ENCODE data around the gene LGALS4.
A peak's percentile ranks its signal among the peaks of the same experiment; 100 is the strongest.

The LGALS4 gene

DNA sequence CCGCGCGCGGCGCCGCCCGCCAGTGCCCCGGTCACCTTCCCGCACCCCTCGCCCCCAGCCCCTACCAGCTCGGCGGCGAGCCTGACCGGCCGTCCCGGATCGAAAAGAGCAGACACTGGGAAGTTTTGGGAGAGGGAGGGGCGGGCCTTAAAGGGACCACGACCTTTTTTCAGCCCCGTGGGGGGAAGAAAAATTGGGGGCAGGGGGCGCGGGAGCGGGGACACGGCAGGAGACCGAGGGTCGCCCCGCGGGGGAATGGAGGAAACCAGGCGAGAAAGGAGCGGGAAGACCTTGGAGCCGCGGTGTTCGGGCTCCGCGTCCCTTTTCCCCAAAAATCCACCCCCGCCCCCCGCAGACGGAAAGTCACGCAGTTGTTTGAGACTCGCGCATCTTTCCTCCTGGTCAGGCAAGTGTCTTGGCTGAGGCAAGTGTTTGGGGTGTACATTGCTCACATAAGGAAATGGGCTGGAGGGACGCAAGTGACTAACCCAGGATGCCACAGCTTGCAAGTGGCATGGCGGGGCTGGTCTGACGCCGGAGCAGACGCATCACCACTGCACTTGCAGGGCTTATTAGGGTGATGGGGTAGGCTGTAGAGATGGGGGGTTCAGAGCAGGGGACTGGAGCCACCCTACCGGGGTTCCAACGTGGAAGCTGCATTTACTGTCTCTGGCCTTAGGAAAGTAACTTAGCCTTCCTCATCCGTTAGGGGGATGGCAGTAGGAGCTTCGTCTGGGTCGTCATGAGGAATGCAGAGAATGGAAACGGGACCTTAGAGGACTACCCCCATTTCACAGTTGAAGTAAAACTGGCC lies 39.7 kb upstream of the LGALS4 start:
- peak; percentile 47 for DNase-seq (ENCODE audit: low spot score)
- POLR2A ChIA-PET (ENCODE audit: low non-redundant PET): interaction anchor here (0.7 to 1.0 kb wide), 2 partner anchors 13 to 21 kb away, joined by 3 read pairs; partner anchors contain the start of gene ECH1
- TF ChIP-seq, protein P1, sequence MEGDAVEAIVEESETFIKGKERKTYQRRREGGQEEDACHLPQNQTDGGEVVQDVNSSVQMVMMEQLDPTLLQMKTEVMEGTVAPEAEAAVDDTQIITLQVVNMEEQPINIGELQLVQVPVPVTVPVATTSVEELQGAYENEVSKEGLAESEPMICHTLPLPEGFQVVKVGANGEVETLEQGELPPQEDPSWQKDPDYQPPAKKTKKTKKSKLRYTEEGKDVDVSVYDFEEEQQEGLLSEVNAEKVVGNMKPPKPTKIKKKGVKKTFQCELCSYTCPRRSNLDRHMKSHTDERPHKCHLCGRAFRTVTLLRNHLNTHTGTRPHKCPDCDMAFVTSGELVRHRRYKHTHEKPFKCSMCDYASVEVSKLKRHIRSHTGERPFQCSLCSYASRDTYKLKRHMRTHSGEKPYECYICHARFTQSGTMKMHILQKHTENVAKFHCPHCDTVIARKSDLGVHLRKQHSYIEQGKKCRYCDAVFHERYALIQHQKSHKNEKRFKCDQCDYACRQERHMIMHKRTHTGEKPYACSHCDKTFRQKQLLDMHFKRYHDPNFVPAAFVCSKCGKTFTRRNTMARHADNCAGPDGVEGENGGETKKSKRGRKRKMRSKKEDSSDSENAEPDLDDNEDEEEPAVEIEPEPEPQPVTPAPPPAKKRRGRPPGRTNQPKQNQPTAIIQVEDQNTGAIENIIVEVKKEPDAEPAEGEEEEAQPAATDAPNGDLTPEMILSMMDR (conservative IDR thresholded peaks at IDR 0.05; ENCODE audit: low read depth): no peak
- CTCF ChIA-PET: interaction anchor here (1.3 kb wide), 1 partner anchor 35 kb away, joined by 6 read pairs; no protein-coding TSS in a partner anchor
- H3K27ac ChIP-seq: peak overlapping the region; percentile 99

DNA sequence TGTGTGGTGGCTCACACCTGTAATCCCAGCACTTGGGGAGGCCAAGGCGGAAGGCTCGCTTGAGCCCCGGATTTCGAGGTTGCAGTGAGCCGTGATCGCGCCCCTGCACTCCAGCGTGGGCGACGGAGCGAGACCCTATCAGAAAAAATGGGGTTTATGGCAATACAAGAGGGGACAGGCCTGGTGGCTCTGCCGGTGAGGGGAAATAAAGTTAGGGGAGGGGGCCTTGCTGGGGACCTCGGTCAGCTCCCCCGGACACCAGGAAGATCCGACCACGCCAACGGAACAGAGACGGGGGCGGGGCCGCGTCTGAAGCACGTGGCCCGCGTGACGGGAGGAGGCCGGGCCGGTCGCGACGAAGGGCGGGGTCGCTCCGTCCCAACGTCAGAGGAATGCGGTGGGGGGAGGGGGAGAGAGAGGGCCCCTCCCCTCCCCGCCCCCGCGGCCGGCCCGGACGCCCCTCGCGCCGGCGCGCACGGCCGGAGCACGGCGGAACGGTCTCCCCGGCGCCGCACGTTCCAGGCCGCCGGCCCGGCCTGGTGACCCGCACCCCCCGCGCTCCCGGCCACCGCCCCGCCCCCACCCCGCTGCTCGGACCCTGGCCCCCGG lies 39.0 kb upstream of the LGALS4 start:
- ChIA-PET CTCF (interaction anchor here (0.7 to 1.2 kb wide), 2 partner anchors 37 to 78 kb away, joined by 4 to 6 read pairs; partner anchors contain the start of genes MRPS12 and SARS2), POLR2A (ENCODE audit: low non-redundant PET) (interaction anchor here (1.0 to 1.3 kb wide), 2 partner anchors 20 to 79 kb away, joined by 3 read pairs; partner anchors contain the start of genes ECH1, MRPS12 and SARS2)
- H3K27ac ChIP-seq: peak overlapping the region; percentile 99
- TF ChIP-seq, protein P1 (conservative IDR thresholded peaks at IDR 0.05; ENCODE audit: low read depth): no peak
- peak; percentile 91 for DNase-seq (ENCODE audit: low spot score)

DNA sequence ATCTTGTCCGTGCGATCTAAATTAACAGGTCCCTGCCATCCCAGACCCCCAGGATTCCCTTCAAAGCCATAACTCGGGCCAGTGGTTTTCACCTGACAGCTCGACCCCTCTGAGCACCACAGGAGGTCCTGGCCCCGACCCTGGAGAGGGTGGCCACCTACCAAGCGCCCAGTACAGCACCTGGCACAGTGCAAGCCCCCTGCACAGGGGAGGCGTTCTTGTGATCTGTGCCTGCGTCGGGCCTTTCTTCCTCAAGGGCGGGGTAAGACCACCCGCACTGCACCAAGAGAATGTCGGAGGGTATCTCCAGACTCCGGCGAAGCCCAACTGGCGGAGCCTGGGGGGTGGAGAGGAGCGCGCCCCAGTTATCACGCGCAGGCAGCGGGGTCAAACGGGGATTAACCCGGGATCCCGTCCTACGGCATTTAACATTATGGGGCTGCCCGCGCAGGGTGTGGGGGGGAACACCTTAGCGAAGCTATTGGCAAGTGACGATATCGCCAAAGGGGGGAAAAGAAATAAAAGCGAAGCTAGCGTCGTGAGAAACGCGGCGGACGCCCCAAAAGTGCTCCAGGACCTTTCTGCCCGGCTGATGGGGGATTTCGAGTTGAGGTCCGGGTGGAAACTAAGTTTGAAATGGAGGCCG lies 38.4 kb upstream of the LGALS4 start:
- no peak for DNase-seq (ENCODE audit: low spot score)
- ChIA-PET CTCF (interaction anchor here (0.6 to 1.2 kb wide), 5 partner anchors 38 to 79 kb away, joined by 3 to 6 read pairs (median 4); partner anchors contain the start of genes MRPS12 and SARS2), POLR2A (ENCODE audit: low non-redundant PET) (interaction anchor here (1.0 to 1.3 kb wide), 2 partner anchors 20 to 80 kb away, joined by 3 read pairs; partner anchors contain the start of genes ECH1, MRPS12 and SARS2)
- TF ChIP-seq, protein P1 (conservative IDR thresholded peaks at IDR 0.05; ENCODE audit: low read depth): no peak
- peak overlapping the region; percentile 99 for H3K27ac ChIP-seq

DNA sequence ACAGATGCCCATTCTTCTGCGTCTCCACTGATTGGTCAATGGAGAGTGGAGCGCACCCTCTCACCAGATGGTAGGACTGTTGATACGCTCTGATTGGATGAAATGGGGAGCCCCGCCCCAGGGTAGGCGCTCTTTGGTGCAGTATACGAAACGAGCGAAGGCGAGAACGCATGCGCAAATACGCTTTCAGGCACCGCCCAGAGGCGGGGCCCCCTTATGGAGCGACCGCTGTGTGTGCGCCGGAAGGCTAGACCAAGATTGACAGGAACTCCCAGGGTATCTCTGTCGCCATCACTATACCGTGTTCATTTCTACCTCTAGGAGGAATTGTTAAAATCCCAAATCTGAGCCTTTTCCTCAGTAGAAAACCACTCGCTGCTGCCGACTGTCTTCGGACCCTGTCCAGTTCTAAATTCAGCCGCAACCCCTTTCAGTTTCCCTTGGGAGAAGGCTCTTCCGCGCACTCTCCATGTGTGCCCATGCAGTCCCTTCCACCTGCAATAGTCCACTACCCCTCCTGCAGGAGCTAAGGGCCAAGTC lies 37.8 kb upstream of the LGALS4 start:
- CTCF ChIA-PET: interaction anchor here (0.6 to 1.2 kb wide), 4 partner anchors 42 to 80 kb away, joined by 3 to 4 read pairs (median 4); partner anchors contain the start of genes MRPS12 and SARS2
- TF ChIP-seq, protein P1 (conservative IDR thresholded peaks at IDR 0.05; ENCODE audit: low read depth): no peak
- peak overlapping the region; percentile 99 for H3K27ac ChIP-seq
- DNase-seq (ENCODE audit: low spot score): peak; percentile 99
- POLR2A ChIA-PET (ENCODE audit: low non-redundant PET): interaction anchor here (1.3 kb wide), 1 partner anchor 80 kb away, joined by 3 read pairs; the partner anchor contains the start of genes MRPS12 and SARS2

DNA sequence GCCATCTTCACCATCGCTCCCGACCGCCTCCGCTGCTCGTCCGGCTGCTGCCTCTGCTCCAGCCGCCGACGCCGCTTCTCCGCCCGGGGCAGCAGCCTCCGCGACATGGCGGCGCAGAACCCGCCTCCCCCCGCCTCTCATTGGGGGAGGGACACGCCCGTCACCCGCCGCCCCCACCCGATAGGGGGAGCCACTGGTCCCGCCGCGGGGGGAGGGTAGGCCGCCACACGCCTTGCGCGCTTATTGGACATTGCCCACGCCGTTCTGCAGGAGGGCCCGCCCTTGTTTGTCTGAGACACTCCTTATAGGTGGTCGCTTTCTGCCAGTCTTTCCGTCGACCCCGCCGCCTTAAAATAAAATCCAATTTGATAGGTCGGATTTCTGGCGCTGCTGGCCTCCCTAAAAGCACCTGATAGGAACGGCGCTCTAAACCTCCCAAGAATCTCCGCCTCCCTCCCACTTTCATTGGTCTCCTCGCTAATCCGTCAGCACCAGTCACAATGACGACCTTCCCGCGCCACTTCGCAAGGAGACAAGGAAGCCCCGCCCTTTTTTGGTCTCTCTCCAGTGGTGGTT lies 37.2 kb upstream of the LGALS4 start, which contains the start of gene HNRNPL:
Gene HNRNPL, minus strand, starts transcription at position 127 of the 576 bp plus-strand sequence. Its CDS starts 20 bp downstream, at position 107.
- CTCF ChIA-PET: no interaction called here
- TF ChIP-seq, protein P1 (conservative IDR thresholded peaks at IDR 0.05; ENCODE audit: low read depth): no peak; the same call in 1 of the 2 replicates
- DNase-seq (ENCODE audit: low spot score): peak; percentile 99
- peak within 1 kb of the TSS; percentile 99 for H3K27ac ChIP-seq
- POLR2A ChIA-PET (ENCODE audit: low non-redundant PET): interaction anchor here (1.0 kb wide), 1 partner anchor 81 kb away, joined by 3 read pairs; the partner anchor contains the start of genes MRPS12 and SARS2
